Suprapubic skin (tissue), 3 donors: Measurements from ENCODE around the gene SEMA6A.

ENCODE experiments used
- CTCF ChIP-seq, 2 donors: fragments of 200-600 bp in 1 of 2; fragments of 450-650 bp in 1 of 2; sonication (generic) in 1 of 2; IDR thresholded peaks; one replicate each; pipeline ENCODE4 v1.5.1; 2016 to 2019; ENCODE audit warnings: antibody characterized with exemption in 2 of 2, mild to moderate bottlenecking in 1 of 2, moderate library complexity in 1 of 2
- POLR2A ChIP-seq, 2 donors: fragments of 450-650 bp; IDR thresholded peaks; one replicate each; pipeline ENCODE4 v1.6.1; 2017; ENCODE audit warnings: antibody characterized with exemption in 2 of 2, mild to moderate bottlenecking in 2 of 2, moderate library complexity in 2 of 2

- TF ChIP-seq CTCF (IDR thresholded peaks at IDR 0.05) (no peak), POLR2A (IDR thresholded peaks at IDR 0.05) (no peak)
These were observed 170.6 kb downstream of the SEMA6A start for GRCh38 chr5:116404016-116404415.
